Measurements from ENCODE around the gene B4GALT5.

Gene B4GALT5

DNA sequence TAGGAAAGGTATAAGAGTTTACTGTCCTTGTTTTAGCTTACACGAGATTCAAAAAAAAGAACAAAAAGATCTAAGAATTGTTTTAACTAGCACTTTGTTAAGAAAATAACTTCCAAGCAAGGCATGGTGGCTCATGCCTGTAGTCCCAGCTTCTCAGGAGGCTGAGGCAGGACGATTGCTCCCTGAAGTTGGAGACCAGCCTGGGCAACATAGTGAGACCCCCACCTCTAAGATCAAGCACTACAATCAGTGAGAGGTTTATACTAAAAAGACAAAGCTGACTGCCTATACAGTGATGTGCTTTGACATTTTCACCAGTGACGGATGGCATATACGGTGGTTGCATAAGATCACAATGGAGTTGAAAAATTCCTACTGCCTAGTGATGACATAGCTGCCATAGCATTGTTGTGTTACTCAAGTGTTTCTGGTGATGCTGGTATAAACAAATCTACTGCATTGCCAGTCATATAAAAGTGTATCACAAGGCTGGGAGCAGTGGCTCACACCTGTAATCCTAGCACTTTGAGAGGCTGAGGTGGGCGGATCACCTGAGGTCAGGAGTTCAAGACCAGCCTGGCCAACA lies 68.6 kb downstream of the B4GALT5 start:
- TF ChIP-seq, protein P1, sequence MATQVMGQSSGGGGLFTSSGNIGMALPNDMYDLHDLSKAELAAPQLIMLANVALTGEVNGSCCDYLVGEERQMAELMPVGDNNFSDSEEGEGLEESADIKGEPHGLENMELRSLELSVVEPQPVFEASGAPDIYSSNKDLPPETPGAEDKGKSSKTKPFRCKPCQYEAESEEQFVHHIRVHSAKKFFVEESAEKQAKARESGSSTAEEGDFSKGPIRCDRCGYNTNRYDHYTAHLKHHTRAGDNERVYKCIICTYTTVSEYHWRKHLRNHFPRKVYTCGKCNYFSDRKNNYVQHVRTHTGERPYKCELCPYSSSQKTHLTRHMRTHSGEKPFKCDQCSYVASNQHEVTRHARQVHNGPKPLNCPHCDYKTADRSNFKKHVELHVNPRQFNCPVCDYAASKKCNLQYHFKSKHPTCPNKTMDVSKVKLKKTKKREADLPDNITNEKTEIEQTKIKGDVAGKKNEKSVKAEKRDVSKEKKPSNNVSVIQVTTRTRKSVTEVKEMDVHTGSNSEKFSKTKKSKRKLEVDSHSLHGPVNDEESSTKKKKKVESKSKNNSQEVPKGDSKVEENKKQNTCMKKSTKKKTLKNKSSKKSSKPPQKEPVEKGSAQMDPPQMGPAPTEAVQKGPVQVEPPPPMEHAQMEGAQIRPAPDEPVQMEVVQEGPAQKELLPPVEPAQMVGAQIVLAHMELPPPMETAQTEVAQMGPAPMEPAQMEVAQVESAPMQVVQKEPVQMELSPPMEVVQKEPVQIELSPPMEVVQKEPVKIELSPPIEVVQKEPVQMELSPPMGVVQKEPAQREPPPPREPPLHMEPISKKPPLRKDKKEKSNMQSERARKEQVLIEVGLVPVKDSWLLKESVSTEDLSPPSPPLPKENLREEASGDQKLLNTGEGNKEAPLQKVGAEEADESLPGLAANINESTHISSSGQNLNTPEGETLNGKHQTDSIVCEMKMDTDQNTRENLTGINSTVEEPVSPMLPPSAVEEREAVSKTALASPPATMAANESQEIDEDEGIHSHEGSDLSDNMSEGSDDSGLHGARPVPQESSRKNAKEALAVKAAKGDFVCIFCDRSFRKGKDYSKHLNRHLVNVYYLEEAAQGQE (IDR thresholded peaks at IDR 0.05; ENCODE audit: insufficient read depth in 1 of 2, low read depth in 2 of 2, low read length in 2 of 2), result no peak
- no peak for TF ChIP-seq POLR2AphosphoS5 (IDR thresholded peaks at IDR 0.05; ENCODE audit: low read depth, low read length)
- no peak for TF ChIP-seq TAF1 (IDR thresholded peaks at IDR 0.05; ENCODE audit: borderline replicate concordance, insufficient read depth, low read length)
- no peak for TF ChIP-seq FOXP2 (optimal IDR thresholded peaks at IDR 0.05; ENCODE audit: borderline replicate concordance, extremely low read depth, extremely low read length, insufficient read depth)
- TF ChIP-seq SIN3A (IDR thresholded peaks at IDR 0.05; ENCODE audit: borderline replicate concordance, insufficient read depth, low read length), result no peak

DNA sequence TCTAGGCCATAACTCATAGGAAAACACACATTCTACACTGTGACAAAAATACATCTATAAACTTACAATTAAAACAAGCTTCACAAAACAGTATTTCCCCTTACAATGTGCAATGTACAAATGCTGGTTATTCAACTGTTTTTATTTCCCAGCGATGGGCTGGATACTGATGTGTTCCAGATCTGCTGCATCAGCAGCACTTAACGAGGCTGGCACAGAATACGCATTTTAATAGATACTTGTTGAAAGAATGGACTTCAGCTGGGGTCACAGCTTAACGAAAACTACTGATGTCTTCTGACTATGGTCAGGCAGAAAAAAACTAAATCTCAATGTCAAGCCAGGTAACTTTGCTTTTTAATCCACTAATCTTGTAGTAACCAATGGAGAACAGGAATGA lies 70.9 kb downstream of the B4GALT5 start:
- TF ChIP-seq FOXP2 (optimal IDR thresholded peaks at IDR 0.05; ENCODE audit: borderline replicate concordance, extremely low read depth, extremely low read length, insufficient read depth), result no peak
- no peak for TF ChIP-seq POLR2AphosphoS5 (IDR thresholded peaks at IDR 0.05; ENCODE audit: low read depth, low read length)
- TF ChIP-seq, protein P1 (IDR thresholded peaks at IDR 0.05; ENCODE audit: insufficient read depth in 1 of 2, low read depth in 2 of 2, low read length in 2 of 2), result no peak
- no peak for TF ChIP-seq SIN3A (IDR thresholded peaks at IDR 0.05; ENCODE audit: borderline replicate concordance, insufficient read depth, low read length)
- no peak for TF ChIP-seq TAF1 (IDR thresholded peaks at IDR 0.05; ENCODE audit: borderline replicate concordance, insufficient read depth, low read length)

DNA sequence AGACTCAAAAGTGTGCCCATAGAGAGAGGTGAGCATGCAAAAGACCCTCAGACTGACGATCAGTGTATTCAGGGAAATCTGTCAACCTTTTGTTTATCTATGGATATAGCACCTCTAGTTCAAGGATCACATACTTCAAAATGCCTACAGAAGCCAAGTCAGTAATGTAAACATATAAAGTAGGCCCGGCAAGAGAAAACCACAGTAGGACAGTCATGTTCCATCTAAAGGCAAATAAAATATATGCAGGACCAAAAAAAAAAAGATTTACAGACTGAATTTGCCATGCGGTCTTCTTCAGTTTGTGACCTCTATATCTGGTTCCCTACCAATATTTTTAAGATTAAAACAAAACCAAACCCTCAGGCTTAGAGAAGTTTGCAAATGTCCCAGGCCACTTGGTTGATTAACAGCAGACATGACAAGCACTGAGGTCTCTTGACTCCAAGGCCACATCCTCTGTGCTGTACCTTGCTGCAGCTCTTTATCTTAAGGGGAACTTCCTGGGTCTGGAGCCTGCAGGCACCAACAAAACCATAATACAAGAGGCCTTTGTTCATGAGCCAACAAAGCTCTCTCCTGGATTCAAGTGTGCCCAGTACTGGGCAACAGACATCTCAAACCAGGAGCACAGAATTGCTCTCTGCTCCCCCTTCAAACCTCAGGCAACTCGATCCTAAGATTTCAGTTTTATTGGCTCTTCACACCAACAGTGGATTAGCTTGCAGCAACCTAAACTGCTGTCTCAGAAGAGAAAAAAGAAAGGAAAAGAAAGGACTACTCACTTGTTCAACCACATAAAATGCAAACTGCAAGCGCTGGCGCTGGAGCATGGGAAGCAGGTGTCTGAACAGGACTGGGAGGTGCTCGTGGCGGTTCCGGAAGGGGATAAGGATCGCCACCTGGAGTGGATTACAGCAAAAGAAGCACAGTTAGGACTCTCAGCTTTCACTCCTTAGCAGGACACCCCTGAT lies 71.7 kb downstream of the B4GALT5 start:
- TF ChIP-seq FOXP2 (optimal IDR thresholded peaks at IDR 0.05; ENCODE audit: borderline replicate concordance, extremely low read depth, extremely low read length, insufficient read depth), result no peak
- TF ChIP-seq, protein P1 (IDR thresholded peaks at IDR 0.05; ENCODE audit: insufficient read depth in 1 of 2, low read depth in 2 of 2, low read length in 2 of 2), result no peak
- TF ChIP-seq TAF1 (IDR thresholded peaks at IDR 0.05; ENCODE audit: borderline replicate concordance, insufficient read depth, low read length), result no peak
- TF ChIP-seq POLR2AphosphoS5 (IDR thresholded peaks at IDR 0.05; ENCODE audit: low read depth, low read length), result no peak
- no peak for TF ChIP-seq SIN3A (IDR thresholded peaks at IDR 0.05; ENCODE audit: borderline replicate concordance, insufficient read depth, low read length)

DNA sequence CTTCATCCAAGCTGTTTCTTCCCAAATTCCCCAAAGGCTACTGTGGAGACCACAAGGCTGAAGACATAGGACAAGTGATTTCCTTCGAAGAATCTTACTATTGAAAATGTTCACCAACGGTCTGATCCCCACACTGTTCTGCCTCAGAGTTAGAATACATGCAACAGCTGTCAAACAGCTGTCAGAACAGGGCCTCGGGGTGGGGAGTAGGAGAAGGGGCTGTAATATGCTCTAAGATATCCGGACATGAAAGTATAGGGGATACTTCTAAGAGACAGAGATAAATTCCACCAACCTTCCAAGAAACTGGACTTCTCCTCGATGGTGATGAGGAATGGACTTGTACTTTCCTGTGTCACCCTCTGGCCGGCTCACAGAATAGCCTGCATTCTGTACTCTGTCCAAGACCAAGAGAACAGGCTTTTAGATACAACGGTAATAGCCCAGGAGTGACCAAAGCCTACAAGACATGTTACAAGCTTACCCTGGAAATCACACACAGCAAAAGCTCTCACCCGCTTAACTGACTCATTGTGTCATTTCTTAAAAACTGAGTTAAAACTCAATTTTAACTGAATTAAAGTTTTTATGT lies 76.5 kb downstream of the B4GALT5 start:
- TF ChIP-seq TAF1 (IDR thresholded peaks at IDR 0.05; ENCODE audit: borderline replicate concordance, insufficient read depth, low read length), result no peak
- no peak for TF ChIP-seq SIN3A (IDR thresholded peaks at IDR 0.05; ENCODE audit: borderline replicate concordance, insufficient read depth, low read length)
- TF ChIP-seq FOXP2 (optimal IDR thresholded peaks at IDR 0.05; ENCODE audit: borderline replicate concordance, extremely low read depth, extremely low read length, insufficient read depth), result no peak
- no peak for TF ChIP-seq POLR2AphosphoS5 (IDR thresholded peaks at IDR 0.05; ENCODE audit: low read depth, low read length)
- TF ChIP-seq, protein P1 (IDR thresholded peaks at IDR 0.05; ENCODE audit: insufficient read depth in 1 of 2, low read depth in 2 of 2, low read length in 2 of 2), result no peak

Measured in PFSK-1 (cell line).